Body of pancreas (tissue), 4 donors: ENCODE results near the gene LHB.
"Not testable (repeated sequence)": the region's sequence is repeated elsewhere in the genome, so short reads cannot be mapped to it uniquely, and the experiment has no call there.

Source experiments
- CTCF ChIP-seq, 7 experiments: fragments of 450-650 bp in 4 of 7; fragments of 200-600 bp in 3 of 7; sonication (generic) in 3 of 7; IDR thresholded peaks; one replicate each; pipeline ENCODE4 v1.5.1; 2016 to 2019; ENCODE audit warnings: antibody characterized with exemption in 7 of 7
- POLR2A ChIP-seq, 3 donors: fragments of 450-650 bp; IDR thresholded peaks; one replicate each; pipeline ENCODE4 v1.6.1; 2016; ENCODE audit warnings: antibody characterized with exemption in 3 of 3, mild to moderate bottlenecking in 2 of 3

DNA sequence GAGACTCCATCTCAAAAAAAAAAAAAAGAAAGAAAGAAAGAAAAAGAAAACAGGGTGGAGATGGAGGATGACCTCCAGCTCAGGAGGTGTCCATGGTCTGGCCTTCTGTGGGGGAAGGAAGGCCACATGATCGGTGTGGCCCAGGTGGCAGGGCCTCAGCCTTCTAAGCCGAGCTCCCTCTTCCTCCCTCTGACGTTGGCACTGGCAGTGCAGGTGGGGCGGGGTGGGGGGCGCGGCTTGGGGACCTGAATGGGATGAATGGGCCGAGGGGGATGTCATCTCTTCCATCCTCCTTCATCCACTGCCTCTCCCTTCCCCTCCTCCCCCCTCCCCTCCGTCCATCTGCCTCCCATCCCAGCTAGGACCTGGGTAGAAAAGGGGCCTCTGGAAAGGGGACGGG is 22.8 kb upstream of the LHB start:
- TF ChIP-seq POLR2A, CTCF (IDR thresholded peaks at IDR 0.05): not testable (repeated sequence)
